ENCODE measurements around the gene METTL25B.

Gene METTL25B

DNA sequence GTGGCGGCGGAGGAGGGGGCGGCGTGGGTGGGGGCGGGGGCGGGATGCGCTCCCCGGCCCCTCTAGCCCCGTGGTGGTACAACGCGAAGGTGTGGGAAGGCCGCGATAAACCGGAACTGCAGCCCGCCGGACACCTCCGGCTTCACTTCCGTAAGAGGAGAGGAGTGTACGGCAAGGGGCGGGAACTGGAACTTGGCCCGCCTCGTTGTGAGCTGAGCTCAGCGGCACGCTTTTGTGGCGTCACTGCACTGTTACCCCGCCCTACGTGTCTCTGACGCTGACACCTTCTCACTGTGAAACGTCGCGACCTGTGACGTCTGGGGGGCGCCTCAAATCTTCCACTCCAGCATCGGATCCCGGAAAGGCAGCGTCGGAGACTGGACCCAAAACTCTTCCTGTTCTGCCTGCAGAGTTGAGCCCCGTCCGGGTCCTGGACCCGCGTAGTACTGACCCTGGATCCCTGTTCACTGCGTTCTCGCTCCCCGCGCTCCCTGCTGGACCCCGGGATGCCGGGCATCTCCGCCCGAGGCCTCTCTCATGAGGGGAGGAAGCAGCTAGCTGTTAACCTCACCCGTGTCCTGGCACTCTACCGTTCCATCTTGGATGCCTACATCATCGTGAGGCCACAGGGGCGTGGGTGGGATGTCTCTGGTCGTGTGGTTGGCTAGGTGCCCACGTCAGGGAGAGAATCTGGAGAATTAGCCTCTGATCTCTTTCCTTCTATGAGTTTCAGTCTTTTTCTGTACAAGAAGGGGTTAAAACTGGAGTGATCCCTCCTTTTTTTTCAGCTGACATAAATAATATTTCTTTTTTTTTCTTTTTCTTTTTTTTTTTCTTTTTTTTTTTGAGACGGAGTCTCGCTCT lies 562 bp downstream of the METTL25B start, which contains the start of gene ISG20L2:
Gene ISG20L2 (minus strand): TSS at position 168 of the 864 bp plus-strand sequence. CDS start 1,114 bp downstream, outside the sequence.
- peak; percentile 91 to 95 for DNase-seq

DNA sequence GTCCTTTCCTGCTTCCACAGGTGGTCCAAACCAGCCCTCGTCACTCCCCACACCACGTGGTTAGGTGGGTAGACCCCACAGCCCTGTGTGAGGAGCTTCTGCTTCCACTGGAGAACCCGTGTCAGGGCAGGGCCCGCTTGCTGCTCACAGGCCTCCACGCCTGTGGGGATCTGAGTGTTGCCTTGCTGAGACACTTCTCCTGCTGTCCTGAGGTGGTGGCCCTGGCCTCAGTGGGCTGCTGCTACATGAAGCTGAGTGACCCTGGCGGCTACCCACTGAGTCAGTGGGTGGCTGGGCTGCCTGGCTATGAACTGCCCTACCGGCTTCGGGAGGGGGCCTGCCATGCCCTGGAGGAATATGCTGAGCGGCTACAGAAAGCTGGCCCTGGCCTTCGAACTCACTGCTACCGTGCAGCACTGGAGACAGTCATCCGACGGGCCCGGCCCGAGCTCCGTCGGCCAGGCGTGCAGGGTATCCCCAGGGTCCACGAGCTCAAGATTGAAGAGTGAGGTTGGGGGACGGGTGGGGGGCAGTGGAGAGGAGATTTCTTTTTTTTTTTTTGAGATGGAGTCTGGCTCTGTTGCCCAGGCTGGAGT lies 5.8 kb downstream of the METTL25B start:
- DNase-seq: no peak

DNA sequence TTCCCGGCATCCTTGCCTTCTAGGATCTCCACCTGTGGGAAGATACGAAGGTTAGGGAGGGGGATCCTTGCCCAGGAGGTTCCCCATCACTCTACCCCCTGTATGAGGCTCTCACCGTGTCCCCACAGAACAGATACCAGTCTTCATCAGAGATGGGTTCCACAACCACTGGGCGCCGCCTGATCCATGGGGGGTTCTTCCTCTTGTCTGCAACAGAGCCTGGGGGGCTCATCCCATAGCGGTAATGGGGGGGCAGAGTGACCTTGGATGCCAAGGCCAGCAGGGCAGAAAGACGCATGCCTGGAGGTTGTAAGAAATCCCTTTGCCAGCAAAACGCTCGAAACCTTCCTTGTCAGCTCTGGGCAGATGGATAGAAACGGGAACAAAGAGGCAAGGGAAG lies 10.1 kb downstream of the METTL25B start:
- DNase-seq: no peak

DNA sequence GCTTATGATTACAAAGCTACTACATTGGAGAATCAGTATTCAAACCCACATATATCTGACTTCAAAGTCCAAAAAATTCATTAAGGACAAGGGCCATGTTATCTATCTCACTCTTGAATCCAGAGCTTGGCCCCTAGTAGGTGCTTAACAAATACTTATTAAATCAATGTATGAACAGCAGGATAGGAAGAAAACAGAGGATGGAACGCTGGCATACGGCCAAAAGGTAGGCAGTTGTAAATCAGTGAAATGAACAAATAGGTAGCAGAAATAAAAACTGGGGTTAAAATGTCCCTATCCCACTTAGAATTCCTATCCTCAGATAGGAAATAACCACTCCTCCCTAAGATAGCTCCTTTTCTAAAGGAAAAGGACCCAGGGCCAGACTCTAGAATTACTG lies 10.6 kb downstream of the METTL25B start:
- DNase-seq: no peak

DNA sequence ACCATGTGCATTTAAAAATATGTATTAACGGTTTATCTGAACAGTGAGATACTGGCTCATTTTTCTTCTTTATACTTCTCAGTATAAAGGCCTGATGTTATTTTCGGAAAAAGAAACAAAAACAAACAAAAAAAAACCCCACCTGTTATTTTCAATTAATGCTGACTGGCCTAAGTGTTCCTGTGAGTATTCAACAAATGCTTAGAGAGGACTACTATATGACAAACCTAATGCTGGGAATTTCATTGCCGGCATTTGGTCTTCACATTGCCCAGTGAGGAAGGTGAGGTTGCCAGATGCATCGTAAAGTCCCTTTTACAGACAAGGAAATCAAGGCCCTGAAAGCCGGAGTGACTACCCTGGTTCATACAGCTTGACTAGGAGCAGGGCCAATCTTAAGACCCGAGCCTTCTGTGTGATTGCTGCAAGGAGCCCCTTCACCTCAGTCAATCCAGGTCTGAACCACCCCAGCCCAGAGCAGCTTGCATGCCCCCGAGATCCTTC lies 12.0 kb downstream of the METTL25B start:
- DNase-seq: peak in 1 of 2 donors; percentile 30

DNA sequence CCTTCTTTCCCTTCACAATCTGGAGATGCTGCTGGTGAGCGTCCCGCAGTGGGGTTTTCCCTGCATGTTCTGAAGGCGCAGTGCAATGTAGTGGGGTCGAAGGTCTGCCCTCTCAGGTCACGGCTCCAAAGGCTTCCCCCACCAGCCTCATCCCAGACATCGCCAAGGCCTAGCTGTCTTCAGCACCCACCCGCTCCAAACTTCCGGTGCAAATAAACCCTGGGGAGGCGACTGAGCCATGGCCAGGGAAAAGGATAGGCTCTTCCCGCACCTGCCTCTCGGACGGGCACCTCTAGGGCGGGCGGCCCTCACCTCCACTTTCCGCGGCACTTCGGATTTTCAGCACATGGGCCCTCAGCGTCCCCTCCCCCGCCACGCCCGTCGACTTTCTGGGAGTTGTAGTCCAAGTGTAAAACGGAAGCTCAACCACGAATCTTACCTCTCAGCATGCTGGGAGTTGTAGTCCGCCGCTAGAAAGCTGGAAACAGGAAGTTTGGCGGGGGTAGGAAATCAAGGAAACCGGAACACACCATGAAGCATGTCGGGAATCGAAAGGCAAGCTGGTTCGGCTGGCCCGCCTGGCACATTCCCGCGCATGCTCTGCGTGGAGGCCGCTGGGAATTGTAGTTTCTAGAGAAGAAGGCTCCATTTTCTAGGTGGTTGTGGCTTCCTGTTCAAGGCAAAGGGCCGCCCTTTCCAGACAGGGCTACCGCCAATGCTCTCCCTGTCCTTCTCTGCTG lies 12.6 kb downstream of the METTL25B start, which contains the start of gene MRPL24:
Gene MRPL24 (minus strand): TSS at position 348 of the 740 bp plus-strand sequence. CDS start 2,384 bp downstream, outside the sequence.
- DNase-seq: peak; percentile 94 to 96

DNA sequence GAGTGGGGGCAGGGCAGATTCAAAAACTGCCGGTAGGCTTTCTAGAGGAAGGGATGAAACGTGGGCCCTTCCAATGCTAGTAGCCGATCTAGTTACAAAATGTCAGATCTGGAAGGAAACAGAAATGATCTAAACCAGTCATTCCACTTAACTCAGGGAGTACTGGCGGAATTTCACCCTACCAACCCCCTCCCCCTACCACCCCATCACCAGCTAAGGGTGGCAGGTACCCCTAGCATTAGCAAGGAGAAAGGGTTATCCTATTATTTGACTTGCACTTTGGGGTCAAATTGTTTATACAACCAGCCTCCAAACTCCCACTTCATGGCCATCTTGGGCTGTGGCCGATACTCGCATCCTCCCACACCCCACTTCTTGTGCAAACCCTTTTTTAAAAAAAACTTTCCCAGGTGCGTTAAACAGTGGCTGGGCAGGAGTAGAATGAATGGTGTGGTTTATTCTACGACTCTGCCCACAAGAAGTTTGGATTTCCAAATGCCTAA lies 13.3 kb downstream of the METTL25B start:
- no peak for DNase-seq

DNA sequence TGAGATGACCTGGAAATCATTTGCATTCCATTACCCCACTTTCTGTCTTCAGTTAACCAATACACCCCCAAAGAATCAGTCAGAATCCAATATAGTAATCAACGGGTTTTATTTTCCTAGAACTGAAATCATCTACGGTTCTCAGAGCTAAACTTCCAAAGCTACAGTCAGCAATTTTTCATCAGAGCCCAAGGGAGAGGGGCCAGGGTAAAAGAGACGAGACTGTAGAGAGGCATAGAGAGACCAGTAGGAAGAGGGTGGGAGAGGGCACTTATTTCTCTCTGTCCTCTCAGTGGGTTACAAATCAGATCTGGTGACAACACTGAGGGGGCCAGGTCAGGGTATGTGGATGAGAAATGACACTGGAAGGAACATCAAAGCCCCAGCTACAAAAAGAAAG lies 13.7 kb downstream of the METTL25B start:
- DNase-seq: no peak

DNA sequence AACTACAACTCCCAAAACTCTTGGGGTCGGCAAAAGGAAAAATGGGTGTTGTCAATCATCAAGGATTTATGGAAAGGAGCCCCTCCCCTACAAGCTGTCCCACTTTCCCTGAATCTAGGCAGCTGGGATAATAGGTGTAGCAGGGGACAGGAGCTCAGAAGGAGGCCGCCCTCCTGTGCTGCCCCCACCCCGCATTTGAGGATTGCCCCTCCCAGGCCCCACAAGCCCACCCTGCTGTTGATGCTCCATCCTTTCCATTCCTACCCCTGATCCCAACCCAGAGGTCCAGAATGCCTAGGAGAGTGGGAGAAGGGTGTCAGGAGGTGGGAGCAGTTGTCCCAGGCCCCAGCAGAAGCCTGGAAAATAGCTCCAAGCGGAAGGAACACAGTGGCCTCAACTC lies 14.5 kb downstream of the METTL25B start:
- DNase-seq: no peak

DNA sequence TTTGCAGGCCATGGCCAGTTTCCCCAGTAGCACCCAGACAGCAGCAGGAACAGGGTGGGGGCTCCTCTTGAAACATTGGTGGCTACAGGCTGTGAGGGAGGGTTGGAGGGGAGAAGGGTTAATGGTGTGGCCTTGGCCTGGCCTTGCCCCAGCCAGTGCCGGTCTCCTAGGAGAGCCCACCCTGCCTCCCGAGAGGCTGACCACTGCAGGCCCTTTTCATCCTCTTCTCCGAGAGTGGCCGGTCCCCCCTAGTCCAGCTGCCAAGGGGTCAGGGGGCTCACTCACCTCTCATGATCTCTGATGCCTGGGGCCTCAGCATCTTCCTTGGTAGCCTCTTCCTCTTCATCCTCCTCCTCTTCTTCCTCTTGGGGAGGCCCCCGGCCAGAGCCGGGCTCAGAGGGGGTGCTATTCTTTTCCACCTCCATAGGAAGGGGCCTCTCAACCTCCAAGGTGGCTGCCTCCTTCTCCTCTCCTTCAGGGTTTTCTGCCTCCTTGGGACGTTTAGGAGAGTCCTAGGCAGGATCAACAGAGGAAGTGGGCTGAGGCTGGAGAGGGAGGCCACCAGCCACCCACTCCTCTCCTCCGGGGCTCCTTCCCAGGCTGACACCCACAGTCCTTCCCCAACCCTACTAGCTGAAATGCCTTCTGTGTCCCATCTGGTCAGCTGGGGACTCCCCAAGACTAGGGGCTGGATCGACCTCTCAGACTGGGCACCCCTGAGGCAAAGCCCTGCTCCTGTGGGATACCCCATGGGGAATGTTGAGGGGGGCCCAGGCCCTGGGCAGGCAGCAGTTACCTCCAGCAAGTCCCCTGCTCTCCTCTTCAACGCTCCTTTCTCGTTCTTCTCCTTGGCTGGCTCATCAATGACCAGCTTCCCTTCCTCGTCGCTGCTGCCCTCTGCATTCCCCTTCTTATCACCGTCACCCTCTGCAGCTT lies 15.4 kb downstream of the METTL25B start:
- DNase-seq: no peak

DNA sequence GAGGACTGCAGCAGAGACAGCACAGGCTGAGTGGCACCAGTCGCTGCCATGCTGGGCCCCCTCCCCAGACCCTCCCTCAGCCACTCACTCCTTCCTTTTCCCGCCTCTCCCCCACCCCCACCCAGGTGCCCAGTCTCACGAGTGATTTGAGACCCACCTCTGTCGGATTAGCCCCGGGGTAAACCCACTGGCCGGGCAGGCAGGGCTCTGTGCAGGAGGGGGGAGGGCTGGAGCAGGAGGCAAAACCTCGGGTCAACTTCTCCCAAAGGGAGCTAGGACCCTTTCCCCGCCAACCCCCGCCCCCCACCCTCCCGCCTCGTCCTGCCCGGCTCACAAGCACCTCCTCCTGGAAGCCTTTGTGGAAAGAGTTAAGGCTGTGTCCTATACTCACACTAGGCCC lies 16.1 kb downstream of the METTL25B start:
- no peak for DNase-seq

DNA sequence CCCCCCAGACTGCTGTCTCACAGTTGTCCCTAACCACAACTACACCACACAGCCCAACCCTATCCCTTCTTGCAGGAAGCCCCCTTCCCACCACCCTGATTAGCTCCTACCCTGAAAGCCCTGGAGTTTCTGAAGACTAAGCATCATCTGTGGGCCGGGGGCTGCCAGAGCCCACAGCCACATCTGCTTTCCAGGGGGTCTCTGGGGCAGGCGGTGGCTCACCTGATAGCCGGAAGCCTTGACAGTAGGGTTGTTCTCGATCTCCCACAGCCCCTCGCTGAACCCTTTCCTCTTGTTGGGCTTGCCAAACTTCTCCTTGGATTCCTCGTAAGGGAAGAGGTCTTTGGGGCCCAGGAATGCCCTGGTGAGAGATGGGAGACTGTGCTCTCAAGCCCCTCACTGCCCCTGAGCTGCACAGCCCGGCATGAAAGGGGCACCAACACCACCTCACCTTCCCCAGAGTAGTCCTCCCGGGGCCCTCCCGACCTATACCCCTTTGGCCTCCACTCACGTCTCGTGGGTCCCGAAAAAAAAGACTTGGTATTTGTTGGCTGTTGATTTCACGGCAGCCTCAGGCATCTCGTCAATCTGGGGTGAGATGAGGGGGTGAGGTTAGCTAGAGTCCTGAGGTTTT lies 16.6 kb downstream of the METTL25B start:
- no peak for DNase-seq

DNA sequence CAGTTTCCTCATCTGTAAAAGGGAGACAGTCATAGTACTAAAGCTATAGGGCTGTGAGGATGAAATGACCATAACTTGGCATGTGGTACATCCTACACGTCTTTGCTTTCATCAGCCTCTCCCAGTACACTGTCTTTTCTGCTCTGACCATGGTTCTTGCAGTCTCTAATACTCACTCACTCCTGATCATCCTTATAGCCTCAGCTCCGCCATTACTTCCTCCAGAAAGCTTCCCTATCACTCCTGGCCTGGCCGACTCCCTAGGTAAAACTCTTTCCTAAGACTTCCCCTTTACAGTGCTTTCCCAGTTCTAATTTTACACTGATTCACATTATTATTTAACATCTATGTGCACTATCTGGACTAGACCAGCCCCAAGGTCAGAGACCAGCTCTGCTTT lies 17.6 kb downstream of the METTL25B start:
- DNase-seq: no peak

DNA sequence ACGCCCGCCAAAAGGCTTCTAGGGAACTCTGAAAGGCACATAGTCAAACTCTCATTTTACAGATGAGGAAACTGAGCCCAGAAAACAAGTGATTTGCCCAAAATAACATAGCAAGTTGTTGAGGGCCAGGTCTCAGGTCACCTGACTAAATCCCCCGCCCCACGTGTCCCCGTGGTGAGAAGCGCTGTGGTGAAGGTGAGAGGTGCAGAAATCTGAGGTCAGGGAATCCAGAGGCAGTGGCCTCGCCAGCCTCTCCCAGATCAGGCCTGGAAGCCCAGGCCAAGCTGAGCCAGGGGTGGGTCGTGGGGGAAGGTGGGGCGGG lies 18.1 kb downstream of the METTL25B start:
- DNase-seq: no peak

DNA sequence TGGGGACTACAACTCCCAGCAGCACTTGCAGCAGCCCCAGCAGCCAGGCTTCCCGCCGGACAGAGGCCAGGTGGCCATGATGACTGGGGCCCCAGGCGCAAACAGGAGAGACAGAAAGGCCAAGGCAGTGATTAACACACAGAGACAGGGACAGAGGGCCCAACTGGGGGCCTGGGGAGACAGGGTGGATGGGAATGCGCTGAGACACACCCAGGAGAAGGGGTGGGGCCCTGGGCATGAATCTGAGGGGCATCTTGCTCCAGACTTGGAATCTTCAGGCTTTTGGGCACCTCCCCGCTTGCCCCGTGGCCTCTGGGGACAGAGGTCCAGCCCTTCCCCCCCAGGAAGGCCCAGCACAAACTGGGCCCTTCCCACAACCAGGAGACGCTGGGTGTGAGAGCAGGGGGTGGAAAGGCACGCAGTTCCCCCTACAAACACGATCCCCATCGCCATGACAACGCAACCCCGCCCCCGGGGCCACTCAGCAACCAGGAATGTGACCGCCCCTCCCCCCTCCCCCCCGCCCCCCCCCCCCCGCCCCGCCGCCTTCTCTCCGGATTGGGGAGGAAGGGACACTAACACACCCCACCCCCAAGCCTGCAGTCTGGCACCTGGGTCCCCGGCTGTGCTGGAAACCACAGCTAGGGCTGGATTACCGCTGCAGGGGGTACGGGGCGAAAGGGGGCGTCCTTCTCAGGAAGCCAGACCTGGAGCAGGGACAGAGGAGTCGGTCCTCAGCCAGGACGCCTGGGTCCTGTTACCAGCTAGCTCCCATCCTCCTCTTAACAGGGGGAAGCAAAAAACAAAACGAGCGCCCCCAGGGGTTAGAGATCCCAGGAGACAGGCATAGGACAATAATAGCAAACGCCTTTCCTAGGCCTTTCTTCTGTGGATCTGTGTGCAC lies 18.7 kb downstream of the METTL25B start:
- peak; percentile 43 to 58 for DNase-seq

DNA sequence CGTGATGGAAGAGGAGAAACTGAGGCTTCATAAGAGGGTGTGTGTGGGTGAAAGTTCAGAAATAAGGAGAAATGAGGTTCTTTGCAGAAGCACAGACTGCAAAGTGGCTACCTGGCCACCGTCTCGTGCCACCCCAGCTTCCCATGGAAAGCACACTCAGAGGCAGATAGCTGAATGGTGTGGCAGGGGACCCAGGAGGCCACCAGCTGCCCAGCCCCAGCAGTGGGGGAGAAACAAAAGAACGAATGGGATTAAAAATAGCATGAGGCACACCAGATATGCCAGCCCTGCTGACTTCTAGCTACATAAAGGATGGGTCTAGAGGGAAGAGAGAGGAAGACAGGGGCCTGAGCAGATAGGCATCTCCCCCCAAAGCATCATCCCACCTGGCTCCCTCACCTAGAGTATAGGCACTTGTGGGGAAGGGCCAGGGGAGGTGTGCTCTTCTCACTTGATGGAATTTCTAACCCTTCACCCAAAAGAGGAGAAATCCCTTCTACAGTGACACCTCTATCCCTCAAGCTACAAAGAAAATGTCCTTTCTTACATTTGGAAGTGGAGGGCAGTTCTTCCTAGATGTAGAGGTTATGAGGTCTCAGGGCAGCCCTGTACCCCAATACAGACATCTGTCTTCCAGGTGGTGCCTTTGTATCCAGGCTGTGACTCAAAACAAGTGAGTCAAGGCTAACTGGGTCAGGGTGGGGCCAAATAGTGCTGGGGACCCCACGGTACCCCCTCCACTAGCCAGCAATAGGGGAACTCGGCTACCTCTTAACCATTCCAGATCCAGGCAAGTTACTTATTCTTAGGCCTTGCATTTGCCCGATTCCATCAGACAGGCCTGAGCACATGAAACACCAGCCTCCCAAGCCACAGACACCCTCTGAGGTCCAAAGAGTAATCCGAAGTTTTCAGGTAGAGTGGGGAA lies 19.7 kb downstream of the METTL25B start:
- no peak for DNase-seq

DNA sequence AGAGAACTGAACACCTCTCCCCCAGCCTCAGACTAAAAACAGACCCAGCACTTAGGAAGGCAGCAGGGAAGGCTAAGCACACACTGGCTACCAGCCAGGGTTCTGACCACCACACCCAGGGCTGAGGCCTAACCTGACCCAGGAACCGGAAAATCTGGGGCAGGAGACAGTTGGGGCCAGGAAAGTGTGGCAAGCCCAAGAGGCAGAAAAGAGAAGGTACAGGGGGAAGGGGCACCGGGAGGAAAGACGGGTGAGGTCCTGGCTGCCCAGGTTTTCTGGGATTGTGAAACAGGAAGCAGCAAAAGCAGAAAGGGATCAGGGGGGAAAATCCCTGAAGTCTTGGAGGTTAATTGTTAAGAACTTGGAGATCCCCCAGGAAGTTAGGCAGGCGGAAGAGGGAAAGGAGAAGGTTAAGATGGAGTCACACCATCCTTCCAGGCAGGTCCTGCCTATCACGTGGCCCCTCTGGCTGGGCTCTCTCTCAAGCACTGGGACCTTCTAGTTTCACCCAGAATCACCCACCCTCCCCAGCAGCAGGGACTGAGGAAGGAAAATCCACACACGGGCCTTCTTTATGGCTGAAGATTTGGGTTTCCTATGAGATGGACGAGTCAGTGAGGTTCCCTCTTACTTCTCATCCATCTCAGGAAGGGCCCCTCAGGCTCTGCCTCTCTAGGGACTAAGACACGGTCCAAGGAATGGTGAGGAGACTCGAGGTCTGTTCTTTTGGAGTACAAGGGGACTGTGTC lies 20.6 kb downstream of the METTL25B start:
- DNase-seq: no peak

DNA sequence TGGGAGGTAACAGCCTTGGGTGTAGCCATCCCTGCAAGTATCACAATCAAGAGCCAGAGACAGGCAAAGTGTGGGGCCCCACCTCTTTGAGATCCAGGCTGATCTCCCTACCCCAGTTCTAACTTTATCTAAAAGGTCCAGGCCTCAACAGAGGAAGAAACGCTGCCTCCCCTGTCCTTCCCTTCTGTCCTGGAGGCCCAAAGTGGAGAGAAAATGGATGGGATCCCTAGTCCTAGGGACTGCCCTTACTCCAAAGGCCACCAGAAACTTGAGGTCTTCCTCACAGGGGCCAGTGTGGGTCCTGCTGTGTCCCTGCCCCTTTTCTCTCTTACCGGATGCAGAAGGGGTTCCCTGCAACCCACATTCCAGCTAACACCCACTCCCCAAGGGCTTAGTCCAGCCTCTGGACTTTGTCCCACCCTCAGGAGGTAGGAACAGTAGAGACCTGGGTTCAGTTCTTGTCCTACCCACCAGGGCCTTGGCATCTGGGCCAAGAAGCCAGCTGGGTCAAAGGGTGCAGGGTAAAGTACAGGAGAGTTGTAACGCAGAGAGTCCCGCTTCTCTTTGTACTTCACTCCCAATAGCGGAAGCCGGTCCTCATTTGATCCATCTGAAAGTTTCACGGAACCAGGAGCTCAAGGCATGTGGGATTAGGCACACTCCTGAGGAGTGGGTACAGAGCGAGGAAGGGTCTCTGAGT lies 21.3 kb downstream of the METTL25B start:
- no peak for DNase-seq

Measured in activated CD4-positive, alpha-beta T cell treated with anti-CD3 and anti-CD28 coated beads for 4 hours (primary cell).